ENCODE data around the gene FAT1. TPM values are rescaled to one million over a fixed set of nuclear protein-coding genes. Genes with fewer than 3 reads are reported as not detected.

Gene FAT1
- total and polyA plus RNA-seq, 2 donors (not counting 1 experiment from before 2014, with no cell fraction given) = 151 to 729 TPM

- Histone ChIP-seq H3K4me1 (ENCODE audit: control insufficient read depth, extremely low read depth, insufficient read depth, low read length) (peaks cover 18% of the 10 kb centered on the region), H2AFZ (ENCODE audit: low read length) (no peak overlapping the region), H3K27ac (ENCODE audit: insufficient read depth, low read length) (no peak overlapping the region), H3K9me3 (ENCODE audit: control insufficient read depth, insufficient read depth, low read depth, low read length) (no peaks in the 10 kb centered on the region), H3K27me3 (ENCODE audit: control insufficient read depth, insufficient read depth, low read length) (no peaks in the 10 kb centered on the region), H3K79me2 (ENCODE audit: control insufficient read depth, insufficient read depth, low read length) (peaks cover 100% of the 10 kb centered on the region), H3K4me2 (ENCODE audit: extremely low read depth, insufficient read depth, low read length) (peak overlapping the region; percentile 37), H3K36me3 (ENCODE audit: control insufficient read depth, insufficient read depth, low read length) (peaks cover 27% of the 10 kb centered on the region), H3K9ac (ENCODE audit: insufficient read depth, low read length) (no peak overlapping the region), H4K20me1 (ENCODE audit: control insufficient read depth, extremely low read depth, insufficient read depth, low read length) (no peaks in the 10 kb centered on the region), H3K4me3 (replicated peaks in 1 of 4; ENCODE audit: control extremely low read depth in 1 of 4, insufficient read depth in 1 of 4, low read depth in 3 of 4, low read length in 4 of 4) (no peak overlapping the region)
- TF ChIP-seq CTCF (conservative IDR thresholded peaks at IDR 0.05 in 1 of 2, IDR thresholded peaks at IDR 0.05 in 1 of 2; ENCODE audit: low read depth in 1 of 2, low read length in 2 of 2) (no peak), EZH2 (IDR thresholded peaks at IDR 0.05; ENCODE audit: low read length, missing control alignments) (no peak)
- no peak for DNase-seq (ENCODE audit: low read depth in 2 of 2)
Measured at GRCh38 chr4:186704057-186704456, 19.6 kb downstream of the FAT1 start.

- Histone ChIP-seq H3K4me3 (replicated peaks in 1 of 4; ENCODE audit: control extremely low read depth in 1 of 4, insufficient read depth in 1 of 4, low read depth in 3 of 4, low read length in 4 of 4) (no peak overlapping the region), H3K27ac (ENCODE audit: insufficient read depth, low read length) (no peak overlapping the region), H3K4me2 (ENCODE audit: extremely low read depth, insufficient read depth, low read length) (peak overlapping the region; percentile 37), H3K9me3 (ENCODE audit: control insufficient read depth, insufficient read depth, low read depth, low read length) (no peaks in the 10 kb centered on the region), H2AFZ (ENCODE audit: low read length) (no peak overlapping the region), H3K27me3 (ENCODE audit: control insufficient read depth, insufficient read depth, low read length) (no peaks in the 10 kb centered on the region), H3K79me2 (ENCODE audit: control insufficient read depth, insufficient read depth, low read length) (peaks cover 100% of the 10 kb centered on the region), H3K36me3 (ENCODE audit: control insufficient read depth, insufficient read depth, low read length) (peaks cover 23% of the 10 kb centered on the region), H4K20me1 (ENCODE audit: control insufficient read depth, extremely low read depth, insufficient read depth, low read length) (no peaks in the 10 kb centered on the region), H3K9ac (ENCODE audit: insufficient read depth, low read length) (no peak overlapping the region), H3K4me1 (ENCODE audit: control insufficient read depth, extremely low read depth, insufficient read depth, low read length) (peaks cover 18% of the 10 kb centered on the region)
- DNase-seq (ENCODE audit: low read depth in 2 of 2) = no peak
- TF ChIP-seq CTCF (conservative IDR thresholded peaks at IDR 0.05 in 1 of 2, IDR thresholded peaks at IDR 0.05 in 1 of 2; ENCODE audit: low read depth in 1 of 2, low read length in 2 of 2) = no peak
- no peak for TF ChIP-seq EZH2 (IDR thresholded peaks at IDR 0.05; ENCODE audit: low read length, missing control alignments)
Measured at GRCh38 chr4:186703510-186703909, 20.1 kb downstream of the FAT1 start.

GRCh38 chr4:186702940-186703339 is 20.7 kb downstream of the FAT1 start:
- peaks cover 100% of the 10 kb centered on the region for H3K79me2 ChIP-seq (ENCODE audit: control insufficient read depth, insufficient read depth, low read length)
- no peaks in the 10 kb centered on the region for H4K20me1 ChIP-seq (ENCODE audit: control insufficient read depth, extremely low read depth, insufficient read depth, low read length)
- H3K27ac ChIP-seq (ENCODE audit: insufficient read depth, low read length) = peak overlapping the region; percentile 55
- no peak overlapping the region for H3K4me2 ChIP-seq (ENCODE audit: extremely low read depth, insufficient read depth, low read length)
- no peak for TF ChIP-seq EZH2 (IDR thresholded peaks at IDR 0.05; ENCODE audit: low read length, missing control alignments)
- TF ChIP-seq CTCF (conservative IDR thresholded peaks at IDR 0.05 in 1 of 2, IDR thresholded peaks at IDR 0.05 in 1 of 2; ENCODE audit: low read depth in 1 of 2, low read length in 2 of 2) = no peak
- DNase-seq (ENCODE audit: low read depth in 2 of 2) = no peak
- H2AFZ ChIP-seq (ENCODE audit: low read length) = no peak overlapping the region
- H3K27me3 ChIP-seq (ENCODE audit: control insufficient read depth, insufficient read depth, low read length) = no peaks in the 10 kb centered on the region
- H3K9me3 ChIP-seq (ENCODE audit: control insufficient read depth, insufficient read depth, low read depth, low read length) = no peaks in the 10 kb centered on the region
- H3K4me1 ChIP-seq (ENCODE audit: control insufficient read depth, extremely low read depth, insufficient read depth, low read length) = peaks cover 18% of the 10 kb centered on the region
- H3K36me3 ChIP-seq (ENCODE audit: control insufficient read depth, insufficient read depth, low read length) = peaks cover 20% of the 10 kb centered on the region
- no peak overlapping the region for H3K9ac ChIP-seq (ENCODE audit: insufficient read depth, low read length)
- H3K4me3 ChIP-seq (replicated peaks in 1 of 4; ENCODE audit: control extremely low read depth in 1 of 4, insufficient read depth in 1 of 4, low read depth in 3 of 4, low read length in 4 of 4) = no peak overlapping the region

Measured in fibroblast of lung (primary cell).